ENCODE results near the gene EIF5A2. TPM values are rescaled to one million over a fixed set of nuclear protein-coding genes. Genes with fewer than 3 reads are reported as not detected.
"Not testable (repeated sequence)": the region's sequence is repeated elsewhere in the genome, so short reads cannot be mapped to it uniquely, and the experiment has no call there.

Gene EIF5A2
- 1 to 10 TPM; 5.7 to 8.7 TPM for total RNA-seq

- ChIA-PET CTCF (interaction anchor here (0.7 to 1.4 kb wide), 3 partner anchors 39 to 851 kb away, joined by 3 to 6 read pairs (median 3); partner anchors contain the start of gene RPL22L1), POLR2A (interaction anchor here (0.9 to 2.3 kb wide), 4 partner anchors 35 to 1842 kb away, joined by 3 to 25 read pairs (median 3); partner anchors contain the start of genes ECT2 and RPL22L1)
- Mint-ChIP-seq H3K4me1 (ENCODE audit: low read depth) (peaks cover 20% of the 10 kb centered on the region), H3K27ac (peak within 1 kb of the TSS; percentile 69), H3K4me3 (peak within 1 kb of the TSS; percentile 93), H3K9me3 (peaks cover 25% of the 10 kb centered on the region), H3K36me3 (no peaks in the 10 kb centered on the region), H3K27me3 (no peaks in the 10 kb centered on the region)
- intact Hi-C loops (cut with micrococcal nuclease) = loop anchor here (1.0 to 10.0 kb wide), 6 partner anchors 38 to 1136 kb away; partner anchors contain the start of genes MYNN, PRKCI and RPL22L1
- DNase-seq = peak; percentile 97
These were observed at the start of gene EIF5A2 for GRCh38 chr3:170908235-170909116. EIF5A2 (minus strand) TSS chr3:170908637; CDS start chr3:170907806, 831 bp downstream.

GRCh38 chr3:170956647-170957046 lies 48.2 kb upstream of the EIF5A2 start:
- Mint-ChIP-seq H3K4me1 (ENCODE audit: low read depth) (no peaks in the 10 kb centered on the region), H3K27ac (no peak overlapping the region), H3K9me3 (no peaks in the 10 kb centered on the region), H3K4me3 (no peak overlapping the region), H3K36me3 (no peaks in the 10 kb centered on the region), H3K27me3 (peaks cover 10% of the 10 kb centered on the region)
- ChIA-PET POLR2A (no interaction called here), CTCF (no interaction called here)
- intact Hi-C loops (cut with micrococcal nuclease) = no loop called here
- no peak for DNase-seq

GRCh38 chr3:170953736-170954135 lies 45.3 kb upstream of the EIF5A2 start:
- no peaks in the 10 kb centered on the region for H3K4me1 Mint-ChIP-seq (ENCODE audit: low read depth)
- intact Hi-C loops (cut with micrococcal nuclease) = no loop called here
- H3K4me3 Mint-ChIP-seq = no peak overlapping the region
- peaks cover 7% of the 10 kb centered on the region for H3K27me3 Mint-ChIP-seq
- no peak for DNase-seq
- H3K27ac Mint-ChIP-seq = no peak overlapping the region
- ChIA-PET CTCF (no interaction called here), POLR2A (no interaction called here)
- no peaks in the 10 kb centered on the region for H3K36me3 Mint-ChIP-seq
- no peaks in the 10 kb centered on the region for H3K9me3 Mint-ChIP-seq

GRCh38 chr3:170953229-170953628 lies 44.8 kb upstream of the EIF5A2 start:
- intact Hi-C loops (cut with micrococcal nuclease) = no loop called here
- ChIA-PET POLR2A (no interaction called here), CTCF (interaction anchor here (1.2 kb wide), 1 partner anchor 9 kb away, joined by 3 read pairs; no protein-coding TSS in a partner anchor)
- Mint-ChIP-seq H3K36me3 (no peaks in the 10 kb centered on the region), H3K27ac (no peak overlapping the region), H3K9me3 (no peaks in the 10 kb centered on the region), H3K4me3 (no peak overlapping the region), H3K27me3 (peaks cover 8% of the 10 kb centered on the region), H3K4me1 (ENCODE audit: low read depth) (no peaks in the 10 kb centered on the region)
- no peak for DNase-seq

GRCh38 chr3:170949211-170949610 lies 40.8 kb upstream of the EIF5A2 start:
- peaks cover 8% of the 10 kb centered on the region for H3K27me3 Mint-ChIP-seq
- H3K9me3 Mint-ChIP-seq = no peaks in the 10 kb centered on the region
- no peaks in the 10 kb centered on the region for H3K4me1 Mint-ChIP-seq (ENCODE audit: low read depth)
- intact Hi-C loops (cut with micrococcal nuclease) = no loop called here
- H3K4me3 Mint-ChIP-seq = no peak overlapping the region
- ChIA-PET POLR2A (no interaction called here), CTCF (no interaction called here)
- no peaks in the 10 kb centered on the region for H3K36me3 Mint-ChIP-seq
- no peak overlapping the region for H3K27ac Mint-ChIP-seq
- no peak for DNase-seq

- Mint-ChIP-seq H3K27ac (no peak overlapping the region), H3K36me3 (no peaks in the 10 kb centered on the region), H3K4me1 (ENCODE audit: low read depth) (no peaks in the 10 kb centered on the region), H3K27me3 (peaks cover 11% of the 10 kb centered on the region), H3K4me3 (no peak overlapping the region), H3K9me3 (peaks cover 3% of the 10 kb centered on the region)
- CTCF ChIA-PET = no interaction called here
- no peak for DNase-seq
- intact Hi-C loops (cut with micrococcal nuclease) = no loop called here
- POLR2A ChIA-PET = no interaction called here
These were observed 38.8 kb upstream of the EIF5A2 start for GRCh38 chr3:170947018-170947769.

- H3K36me3 Mint-ChIP-seq = no peaks in the 10 kb centered on the region
- peaks cover 13% of the 10 kb centered on the region for H3K9me3 Mint-ChIP-seq
- ChIA-PET POLR2A (no interaction called here), CTCF (no interaction called here)
- H3K27me3 Mint-ChIP-seq = peaks cover 9% of the 10 kb centered on the region
- no peaks in the 10 kb centered on the region for H3K4me1 Mint-ChIP-seq (ENCODE audit: low read depth)
- H3K27ac Mint-ChIP-seq = no peak overlapping the region
- no peak overlapping the region for H3K4me3 Mint-ChIP-seq
- no peak for DNase-seq
- intact Hi-C loops (cut with micrococcal nuclease) = no loop called here
These were observed 33.6 kb upstream of the EIF5A2 start for GRCh38 chr3:170942011-170942410.

GRCh38 chr3:170941551-170941950 lies 33.1 kb upstream of the EIF5A2 start:
- DNase-seq = no peak
- Mint-ChIP-seq H3K36me3 (no peaks in the 10 kb centered on the region), H3K27ac (no peak overlapping the region), H3K4me1 (ENCODE audit: low read depth) (no peaks in the 10 kb centered on the region), H3K4me3 (no peak overlapping the region), H3K27me3 (peaks cover 9% of the 10 kb centered on the region), H3K9me3 (peaks cover 13% of the 10 kb centered on the region)
- ChIA-PET POLR2A (no interaction called here), CTCF (no interaction called here)
- intact Hi-C loops (cut with micrococcal nuclease) = no loop called here

- H3K27ac Mint-ChIP-seq; intact Hi-C loops (cut with micrococcal nuclease); H3K9me3 Mint-ChIP-seq; H3K4me3 Mint-ChIP-seq; POLR2A ChIA-PET; H3K4me1 Mint-ChIP-seq (ENCODE audit: low read depth); CTCF ChIA-PET; DNase-seq; H3K36me3 Mint-ChIP-seq: not testable (repeated sequence)
- H3K27me3 Mint-ChIP-seq = peaks cover 30% of the 10 kb centered on the region
These were observed 24.6 kb upstream of the EIF5A2 start for GRCh38 chr3:170933039-170933438.

GRCh38 chr3:170923553-170923952 lies 15.1 kb upstream of the EIF5A2 start:
- DNase-seq; H3K36me3 Mint-ChIP-seq; H3K4me3 Mint-ChIP-seq; intact Hi-C loops (cut with micrococcal nuclease); H3K4me1 Mint-ChIP-seq (ENCODE audit: low read depth); POLR2A ChIA-PET; H3K27ac Mint-ChIP-seq; H3K27me3 Mint-ChIP-seq; CTCF ChIA-PET: not testable (repeated sequence)
- H3K9me3 Mint-ChIP-seq = peaks cover 25% of the 10 kb centered on the region

GRCh38 chr3:170918715-170919114 lies 10.3 kb upstream of the EIF5A2 start:
- intact Hi-C loops (cut with micrococcal nuclease) = no loop called here
- POLR2A ChIA-PET = no interaction called here
- CTCF ChIA-PET = no interaction called here

GRCh38 chr3:170914690-170915089 lies 6.3 kb upstream of the EIF5A2 start:
- intact Hi-C loops (cut with micrococcal nuclease) = no loop called here
- no peak for DNase-seq
- Mint-ChIP-seq H3K27ac (no peak overlapping the region), H3K4me3 (no peak overlapping the region), H3K36me3 (peaks cover 6% of the 10 kb centered on the region), H3K9me3 (peaks cover 38% of the 10 kb centered on the region), H3K4me1 (ENCODE audit: low read depth) (no peaks in the 10 kb centered on the region), H3K27me3 (no peaks in the 10 kb centered on the region)
- CTCF ChIA-PET = no interaction called here
- POLR2A ChIA-PET = no interaction called here

More at GRCh38 chr3:170918715-170919114, 10.3 kb upstream of the EIF5A2 start:
- DNase-seq = no peak
- H3K27ac Mint-ChIP-seq = no peak overlapping the region
- peaks cover 35% of the 10 kb centered on the region for H3K9me3 Mint-ChIP-seq
- H3K36me3 Mint-ChIP-seq = peaks cover 6% of the 10 kb centered on the region
- no peak overlapping the region for H3K4me3 Mint-ChIP-seq
- no peaks in the 10 kb centered on the region for H3K4me1 Mint-ChIP-seq (ENCODE audit: low read depth)
- peaks cover 8% of the 10 kb centered on the region for H3K27me3 Mint-ChIP-seq

Measured in activated CD4-positive, alpha-beta memory T cell treated with anti-CD3 and anti-CD28 coated beads for 36 hours (primary cell).